T-helper 22 cell (primary cell): ENCODE measurements around the gene KLHL18.
"Not testable (repeated sequence)": the region's sequence is repeated elsewhere in the genome, so short reads cannot be mapped to it uniquely, and the experiment has no call there.

Experiments
- DNase-seq: peaks from one replicate; pipeline ENCODE4 v3.0.0-alpha.2; 2020; ENCODE audit warnings: low read depth

The KLHL18 gene

DNA sequence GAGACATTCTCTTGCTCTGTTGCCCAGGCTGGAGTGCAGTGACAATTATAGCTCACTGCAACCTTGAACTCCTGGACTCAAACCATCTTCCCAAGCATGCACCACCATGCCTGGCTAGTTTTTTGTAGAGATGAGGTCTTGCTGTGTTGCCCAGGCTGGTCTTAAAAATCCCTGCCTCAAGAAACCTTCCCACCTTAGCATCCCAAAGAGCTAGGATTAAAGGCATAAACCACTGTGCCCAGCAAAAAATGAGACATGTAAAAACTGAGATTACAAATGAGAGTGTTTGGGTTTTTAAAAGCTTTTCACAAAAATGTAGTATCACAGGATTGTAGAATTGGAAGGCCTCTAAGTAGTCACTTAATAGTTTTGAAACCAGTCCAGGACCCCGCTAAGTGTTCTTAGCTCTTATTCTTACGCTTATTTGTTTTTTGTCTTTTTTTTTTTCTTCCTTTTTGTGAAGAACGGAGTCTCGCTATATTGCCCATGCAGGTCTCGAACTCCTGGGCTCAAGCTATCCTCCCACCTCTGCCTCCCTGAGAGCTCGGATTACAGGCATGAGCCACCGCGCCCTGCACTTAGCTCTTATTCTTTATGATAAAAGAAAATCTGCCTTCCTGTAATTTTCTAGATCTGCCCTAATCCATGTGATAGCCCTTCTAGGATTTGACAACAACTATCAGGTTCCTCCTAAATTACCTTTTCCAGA is 31.5 kb downstream of the KLHL18 start:
- no peak for DNase-seq

DNA sequence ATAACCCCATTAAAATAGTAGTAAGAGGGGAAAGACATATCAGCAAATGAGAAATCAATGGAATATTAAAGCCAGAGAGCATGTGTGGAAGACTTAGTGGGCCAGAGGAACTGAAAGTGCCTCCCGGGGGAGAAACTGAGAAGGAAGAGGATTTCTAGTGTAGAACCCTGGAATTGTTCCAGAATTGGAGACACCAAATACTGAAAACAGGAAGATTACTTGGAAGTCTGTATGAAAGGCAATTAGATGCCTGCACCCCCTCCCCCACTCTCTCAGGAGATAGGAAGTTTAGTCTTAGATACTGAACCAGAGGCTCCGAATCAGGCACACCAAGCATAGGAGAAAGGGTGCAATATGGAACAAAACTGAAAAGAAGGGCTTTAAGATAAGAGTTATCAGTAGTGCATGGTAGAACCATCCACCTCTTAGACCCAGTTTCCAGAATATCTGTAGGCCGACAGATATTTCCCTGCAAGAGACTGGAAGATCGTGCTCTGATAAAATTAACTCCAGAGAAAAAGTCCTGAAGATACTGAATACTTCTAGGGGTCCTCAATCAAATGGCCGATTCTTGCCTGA is 32.4 kb downstream of the KLHL18 start:
- DNase-seq = no peak

DNA sequence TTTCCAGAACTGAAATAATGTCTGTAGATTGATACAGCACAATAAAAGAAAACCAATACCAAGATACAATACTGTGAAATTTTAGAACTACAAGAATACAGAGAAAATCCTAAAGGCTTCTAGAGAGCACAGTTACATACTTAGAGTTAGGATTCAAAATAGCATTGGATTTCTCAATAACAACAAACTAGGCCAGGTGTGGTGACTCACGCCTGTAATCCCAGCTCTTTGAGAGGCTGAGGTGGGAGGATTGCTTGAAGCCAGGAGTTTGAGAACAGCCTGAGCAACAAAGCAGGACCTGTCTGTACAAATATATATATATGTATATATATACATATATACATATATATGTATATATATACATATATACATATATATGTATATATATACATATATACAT is 33.4 kb downstream of the KLHL18 start:
- DNase-seq = not testable (repeated sequence)

DNA sequence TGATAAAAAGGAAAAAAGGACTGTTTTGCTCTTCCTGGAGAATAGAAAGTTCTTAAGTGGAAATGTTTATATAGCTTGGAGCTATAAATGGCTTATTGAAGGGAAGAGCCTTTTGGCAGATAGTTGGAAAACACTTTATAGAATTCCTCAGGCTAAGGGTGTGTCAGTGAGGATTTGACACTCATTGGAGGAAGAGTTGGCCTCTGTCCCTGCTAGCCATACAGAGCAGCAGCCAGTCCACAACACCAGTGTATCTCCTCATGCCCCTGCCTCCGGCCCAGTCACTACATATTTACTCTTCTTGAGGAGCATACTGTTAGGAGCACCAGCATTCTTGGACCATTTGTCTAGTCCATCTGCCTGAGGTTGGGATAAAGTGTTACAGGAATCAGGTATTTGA is 36.2 kb downstream of the KLHL18 start:
- no peak for DNase-seq

DNA sequence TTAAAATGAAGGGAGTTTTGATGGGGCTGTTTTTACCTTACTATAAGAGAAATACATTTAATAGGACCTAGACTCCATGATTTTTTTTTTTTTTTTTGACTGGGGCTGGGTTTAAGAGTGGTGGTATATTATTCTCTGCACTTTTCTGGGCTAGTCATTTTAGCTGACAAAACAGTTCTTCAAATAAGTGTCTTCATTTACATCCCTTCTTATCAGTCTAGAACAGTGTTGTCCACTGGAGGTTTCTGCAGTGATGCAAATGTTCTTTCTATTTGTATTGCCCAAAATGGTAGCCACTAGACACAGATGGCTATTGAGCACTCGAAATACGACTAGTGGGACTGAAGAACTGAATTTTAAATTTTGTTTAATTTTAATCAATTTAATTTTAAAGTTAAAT is 37.2 kb downstream of the KLHL18 start:
- DNase-seq = no peak

DNA sequence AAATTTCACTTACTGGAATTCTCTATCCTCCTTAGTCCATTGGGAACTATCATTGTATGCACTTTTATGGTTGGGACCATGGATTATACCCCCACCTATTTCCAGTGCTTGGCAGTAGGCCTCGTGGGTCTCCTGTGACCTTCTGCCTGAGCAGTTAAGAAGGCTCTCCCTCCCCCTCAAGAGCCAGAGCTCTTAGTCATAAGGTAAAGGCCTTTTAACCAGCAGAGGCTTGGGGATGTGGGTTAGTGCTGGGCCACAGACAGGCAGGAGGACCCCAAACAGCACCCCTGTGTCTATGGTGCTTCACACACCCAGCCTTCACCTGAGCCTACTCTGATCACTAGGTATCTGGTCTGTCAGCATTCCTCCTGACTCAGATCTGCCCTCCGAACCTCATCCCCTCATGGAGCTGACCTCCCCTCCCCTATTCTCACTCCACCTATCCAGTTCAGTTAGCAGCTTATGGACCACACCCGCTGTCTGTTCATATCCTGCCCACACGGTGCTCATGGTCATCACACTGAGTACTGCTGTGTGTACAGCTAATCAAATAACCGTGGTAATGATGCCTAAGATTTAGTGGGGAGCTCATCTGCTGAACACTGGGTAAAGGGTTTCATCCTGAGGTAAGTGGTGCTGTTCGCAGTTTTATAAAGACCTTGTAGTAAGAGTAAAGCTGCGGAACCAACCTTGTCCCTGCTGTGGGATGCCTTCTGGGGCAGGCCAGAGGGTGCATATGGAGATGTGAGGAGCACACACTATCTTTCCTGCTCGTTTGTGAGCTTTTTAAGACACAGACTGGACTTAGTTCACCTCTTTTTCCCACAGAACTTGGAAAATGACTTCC is 40.9 kb downstream of the KLHL18 start:
- DNase-seq = no peak

DNA sequence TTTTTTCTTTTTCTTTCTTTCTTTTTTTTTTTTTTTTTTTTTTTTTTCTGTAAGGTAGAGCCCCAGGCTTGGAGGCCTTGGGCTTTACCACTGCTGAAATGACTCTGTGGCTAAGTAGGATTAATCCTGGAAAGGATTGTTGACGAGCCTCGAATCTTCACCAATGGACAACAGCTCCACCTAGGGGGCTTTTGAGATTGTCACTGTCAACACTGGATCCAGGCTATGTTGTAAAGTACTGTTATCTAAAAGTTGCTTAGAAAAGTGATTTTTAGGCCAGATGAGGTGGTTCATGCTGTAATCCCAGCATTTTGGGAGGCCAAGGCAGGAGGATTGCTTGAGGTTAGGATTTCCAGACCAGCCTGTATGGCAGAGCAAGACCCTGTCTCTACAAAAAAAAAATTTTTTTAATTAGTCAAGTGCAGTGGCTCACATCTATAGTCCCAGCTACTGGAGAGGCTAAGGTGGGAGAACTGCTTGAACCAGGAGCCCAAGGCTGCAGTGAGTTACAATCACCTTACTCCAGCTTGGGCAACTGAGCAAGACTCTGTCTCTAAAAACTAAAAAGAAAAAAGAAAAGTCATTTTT is 41.6 kb downstream of the KLHL18 start:
- no peak for DNase-seq

DNA sequence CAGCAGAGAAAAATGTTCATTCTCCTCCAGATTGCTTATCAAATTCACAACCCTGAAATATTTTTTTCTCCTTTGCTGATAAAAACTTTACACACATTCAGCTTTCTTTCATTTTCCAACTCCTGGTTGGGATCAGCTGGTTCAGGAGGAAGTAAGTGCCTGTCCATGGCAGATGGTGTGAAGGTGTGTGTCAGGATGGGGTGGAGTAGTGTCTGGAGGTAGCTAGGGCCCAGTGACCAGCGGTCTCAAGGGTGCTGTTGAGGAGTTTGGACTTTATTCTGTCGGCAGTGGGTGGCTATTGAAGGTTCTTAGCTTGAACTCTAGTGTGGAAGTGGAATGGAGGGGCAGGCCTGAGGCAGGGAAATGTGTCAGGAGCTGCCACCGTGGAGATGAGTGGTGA is 51.2 kb downstream of the KLHL18 start:
- DNase-seq = no peak

DNA sequence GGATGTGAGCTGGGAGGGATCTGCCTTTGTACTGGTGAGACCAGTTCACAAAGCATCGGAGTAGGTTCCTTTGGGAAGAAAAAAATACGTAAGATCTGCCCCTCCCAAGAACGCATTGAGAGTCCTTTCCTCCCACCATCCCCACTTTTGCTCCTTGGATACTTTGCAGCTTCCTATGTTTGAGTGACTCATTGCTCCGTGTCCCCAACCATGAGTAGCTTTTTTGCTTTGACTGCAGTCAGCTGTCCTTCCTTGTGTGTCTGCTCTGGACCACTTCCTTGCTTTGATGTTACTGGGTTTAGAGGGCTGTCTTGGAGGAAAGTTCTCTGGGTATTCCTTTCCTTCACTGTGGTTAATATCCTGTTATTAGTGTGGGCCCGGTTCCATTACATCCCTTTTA is 54.9 kb downstream of the KLHL18 start:
- DNase-seq = no peak

DNA sequence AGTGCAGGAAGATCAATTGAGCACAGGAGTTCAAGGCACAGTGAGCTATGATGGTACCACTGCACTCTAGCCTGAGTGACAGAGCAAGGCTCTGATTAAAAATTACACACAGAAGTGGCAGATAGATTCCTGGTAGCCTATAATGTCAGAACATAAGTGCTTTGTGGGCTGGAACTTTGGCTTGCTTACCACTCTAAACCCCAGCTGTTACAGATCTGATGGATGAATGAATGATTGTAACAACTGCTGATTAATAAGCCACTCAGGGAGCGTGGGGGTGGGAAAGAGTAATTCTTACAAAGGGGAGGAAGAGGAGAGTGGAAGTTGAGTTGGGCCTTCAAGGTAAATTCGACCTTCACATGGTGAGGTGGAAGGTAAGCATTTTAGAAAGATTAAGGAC is 57.2 kb downstream of the KLHL18 start:
- DNase-seq = no peak

DNA sequence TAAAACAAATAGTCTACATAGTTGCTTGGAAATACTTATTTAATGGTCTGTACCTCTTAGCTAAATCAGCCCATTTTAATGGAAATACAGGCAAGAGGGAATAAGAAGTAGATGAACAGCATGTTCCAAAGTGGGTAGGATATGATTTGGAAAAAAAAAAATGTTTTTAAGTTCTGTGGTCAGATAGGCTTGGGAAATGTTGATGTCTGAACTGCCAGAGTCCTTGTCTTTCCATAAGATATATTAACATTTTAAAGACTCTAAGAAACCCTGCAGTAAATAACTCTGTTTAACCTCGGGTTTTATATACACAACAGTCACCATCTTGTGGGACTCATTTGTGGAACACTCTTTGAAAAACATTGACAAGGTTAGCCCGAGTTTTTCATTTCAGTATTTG is 58.1 kb downstream of the KLHL18 start:
- no peak for DNase-seq

DNA sequence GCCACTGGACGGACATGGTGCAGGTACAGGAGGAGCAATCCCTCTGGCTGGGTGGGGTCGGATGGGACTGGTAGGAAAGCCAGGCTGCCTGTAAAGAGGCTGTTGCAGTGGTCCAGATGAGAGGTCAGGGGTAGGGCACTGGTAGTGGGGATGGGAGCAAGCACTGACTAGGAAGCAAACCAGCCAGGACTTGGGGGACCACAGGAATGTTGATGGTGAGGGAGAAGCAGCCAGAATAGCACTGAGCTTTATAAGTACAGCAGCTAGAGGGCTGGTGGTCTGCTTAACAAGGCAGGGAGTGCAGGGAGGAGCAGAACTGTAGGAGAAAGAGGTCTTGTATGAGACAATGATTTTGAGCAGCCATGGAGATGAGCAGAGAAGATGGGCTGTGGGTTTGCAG is 59.4 kb downstream of the KLHL18 start:
- no peak for DNase-seq

DNA sequence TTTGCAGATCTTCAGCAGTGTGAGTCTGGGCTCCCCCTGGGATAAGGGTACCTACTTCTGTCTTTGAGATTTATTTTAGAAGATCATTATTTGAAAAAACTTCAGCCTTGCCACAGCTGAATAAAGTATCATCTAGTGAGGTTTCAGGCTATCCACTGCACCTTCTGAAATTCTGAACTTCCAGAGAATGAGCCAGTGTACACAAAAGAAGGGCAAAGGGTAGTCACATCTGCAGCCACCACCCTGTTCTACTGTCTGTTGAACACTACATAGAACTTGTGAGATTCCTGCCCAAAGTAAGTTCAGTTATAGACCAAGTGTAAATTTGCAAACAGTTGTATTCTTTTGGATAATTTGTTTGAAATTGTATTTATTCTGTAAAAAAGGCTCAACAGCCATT is 60.1 kb downstream of the KLHL18 start:
- DNase-seq = no peak

DNA sequence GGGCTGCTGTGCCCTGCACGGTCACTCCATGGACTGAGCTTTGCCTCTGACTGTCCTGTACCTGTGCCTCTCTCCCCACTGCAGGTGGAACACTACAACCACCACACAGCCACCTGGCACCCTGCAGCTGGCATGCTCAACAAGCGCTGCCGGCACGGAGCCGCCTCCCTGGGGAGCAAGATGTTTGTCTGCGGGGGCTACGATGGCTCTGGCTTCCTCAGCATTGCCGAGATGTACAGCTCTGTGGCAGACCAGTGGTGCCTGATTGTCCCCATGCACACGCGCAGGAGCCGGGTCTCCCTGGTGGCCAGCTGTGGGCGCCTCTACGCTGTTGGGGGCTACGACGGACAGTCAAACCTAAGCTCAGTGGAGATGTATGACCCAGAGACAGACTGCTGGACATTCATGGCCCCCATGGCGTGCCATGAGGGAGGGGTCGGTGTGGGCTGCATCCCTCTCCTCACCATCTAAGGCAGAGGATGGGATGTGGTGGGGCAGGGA is 60.8 kb downstream of the KLHL18 start:
- no peak for DNase-seq

DNA sequence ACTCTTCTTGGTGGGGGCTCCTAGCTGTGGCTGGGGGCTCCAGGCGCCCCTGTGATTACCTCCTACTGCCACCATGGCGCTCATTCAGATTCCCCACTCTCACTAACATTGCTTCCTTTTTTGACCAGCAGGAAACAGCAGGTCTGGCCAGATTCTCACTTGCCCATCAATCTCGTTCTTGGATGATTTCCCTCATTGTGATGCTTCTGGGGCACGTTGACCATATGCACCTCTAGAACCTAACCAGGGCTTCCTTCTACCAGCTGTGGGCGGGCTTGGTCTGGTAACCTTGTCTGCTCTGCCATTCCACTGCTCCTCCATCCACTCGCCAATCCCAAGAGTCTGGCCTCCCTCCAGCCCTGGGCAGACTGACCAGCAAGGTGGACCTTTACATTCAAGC is 62.2 kb downstream of the KLHL18 start:
- DNase-seq = no peak

DNA sequence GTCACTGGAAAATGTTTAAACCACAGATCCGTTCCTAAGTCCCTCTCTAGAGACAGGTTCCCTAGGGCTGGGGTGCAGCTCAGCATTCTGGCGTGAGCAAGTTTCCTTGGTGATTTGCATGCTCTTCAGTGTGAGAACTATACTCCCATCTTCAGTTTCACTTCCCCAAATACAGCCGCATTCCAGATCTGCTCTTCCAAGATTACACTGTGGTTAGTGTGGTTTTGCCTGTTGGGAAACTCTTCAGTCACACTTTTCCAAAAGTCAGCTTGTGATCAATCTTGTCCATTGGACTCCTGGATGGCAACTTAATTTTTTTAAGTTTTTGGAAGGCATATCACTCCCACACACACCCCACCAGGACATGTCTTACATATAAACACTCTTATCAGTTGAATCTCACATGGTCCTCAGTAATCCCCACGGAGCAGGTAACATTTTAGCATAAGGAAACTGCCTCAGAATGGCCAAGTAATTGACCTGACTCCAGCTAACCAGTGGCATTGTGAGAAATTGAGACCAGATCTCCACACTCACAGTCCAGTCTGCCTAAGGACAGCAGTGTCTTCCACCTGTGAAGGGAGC is 64.6 kb downstream of the KLHL18 start:
- DNase-seq = no peak

DNA sequence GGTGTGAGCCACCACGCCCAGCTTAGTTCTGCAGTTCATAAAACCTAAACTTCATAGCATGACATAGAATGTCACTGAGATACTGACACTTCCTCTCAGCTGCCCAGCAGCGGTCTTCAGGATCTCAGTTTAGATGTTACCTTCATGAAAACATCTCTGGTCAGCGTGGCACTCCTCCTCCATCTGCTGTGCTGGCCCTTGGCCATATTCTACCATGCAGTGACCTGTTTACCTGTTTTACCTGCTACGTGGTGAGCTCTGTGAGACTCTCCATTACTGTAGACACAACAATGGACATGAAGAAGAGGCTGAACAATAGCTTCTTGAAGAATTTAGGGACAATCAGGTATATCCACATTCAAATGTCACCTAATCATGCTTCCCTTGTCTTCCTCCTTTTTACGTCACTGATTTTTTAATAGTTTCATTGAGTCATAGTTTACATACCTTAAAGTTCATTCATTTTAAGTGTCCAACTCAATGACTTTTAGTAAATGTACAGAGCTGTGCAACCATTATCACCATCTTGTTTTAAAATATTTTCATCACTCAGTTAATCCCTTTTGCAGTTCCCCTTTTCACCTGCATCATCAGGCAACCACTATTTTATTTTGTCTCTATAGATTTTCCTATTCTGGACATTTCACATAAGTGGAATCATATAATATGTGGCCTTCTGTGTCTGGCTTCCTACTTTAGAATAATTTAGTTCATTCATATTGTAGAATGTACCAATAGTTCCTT is 65.8 kb downstream of the KLHL18 start:
- DNase-seq = no peak

DNA sequence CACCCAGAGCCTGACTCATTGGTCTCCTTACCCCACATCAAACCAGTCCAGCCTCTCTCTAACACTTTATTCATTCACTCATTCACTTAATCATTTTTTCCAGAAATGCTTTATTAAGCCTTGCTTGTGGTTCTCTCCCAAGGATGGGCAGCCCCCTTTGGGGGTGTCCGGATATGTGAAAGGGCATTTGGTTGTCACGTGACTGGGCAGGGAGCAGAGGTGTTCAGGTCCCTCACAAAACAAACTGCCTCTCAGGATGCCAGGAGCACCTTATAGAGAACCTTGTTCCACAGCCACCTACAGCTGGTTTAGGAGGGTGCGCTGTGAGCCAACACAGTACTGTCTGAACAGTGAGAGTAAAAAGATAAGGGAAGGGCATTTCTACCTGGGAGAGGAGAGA is 72.3 kb downstream of the KLHL18 start:
- DNase-seq = no peak

DNA sequence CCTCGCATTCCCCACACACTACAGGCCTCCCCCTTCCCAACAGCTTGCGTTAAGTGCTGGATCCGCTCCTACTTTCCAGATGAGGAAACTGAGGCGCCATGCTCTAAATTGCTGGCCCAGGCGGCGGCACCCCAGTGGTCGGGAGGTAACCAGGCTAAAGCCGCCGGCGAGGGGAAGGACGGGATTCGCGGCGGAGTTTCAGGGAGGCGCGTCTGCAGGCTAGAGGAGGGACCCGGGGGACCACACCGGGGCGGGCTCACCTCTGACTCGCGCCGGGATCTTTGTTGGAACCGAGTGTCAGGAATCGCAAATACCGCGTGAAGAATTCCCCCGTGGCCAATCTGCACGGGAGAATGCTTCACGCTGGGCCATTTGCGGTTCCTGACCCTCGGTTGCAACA is 73.5 kb downstream of the KLHL18 start:
- DNase-seq = no peak

DNA sequence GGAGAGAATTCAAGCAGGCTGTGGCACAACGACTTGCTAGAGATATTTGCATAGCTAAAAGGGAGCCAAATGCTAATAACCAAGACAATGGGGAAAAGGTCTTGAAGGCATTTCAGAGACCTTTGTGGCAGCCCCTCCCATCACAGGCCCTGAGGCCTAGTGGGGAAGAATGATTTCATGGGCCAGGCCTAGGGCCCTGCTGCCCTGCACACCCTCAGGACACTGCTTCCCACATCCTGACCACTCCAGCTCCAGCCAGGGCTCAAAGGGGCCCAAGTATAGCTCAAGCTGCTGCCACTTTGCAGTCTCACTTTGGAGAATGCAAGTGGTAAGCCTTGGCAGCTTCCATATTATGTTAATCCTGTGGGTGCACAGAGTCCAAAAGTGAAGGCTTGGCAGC is 76.6 kb downstream of the KLHL18 start:
- no peak for DNase-seq

DNA sequence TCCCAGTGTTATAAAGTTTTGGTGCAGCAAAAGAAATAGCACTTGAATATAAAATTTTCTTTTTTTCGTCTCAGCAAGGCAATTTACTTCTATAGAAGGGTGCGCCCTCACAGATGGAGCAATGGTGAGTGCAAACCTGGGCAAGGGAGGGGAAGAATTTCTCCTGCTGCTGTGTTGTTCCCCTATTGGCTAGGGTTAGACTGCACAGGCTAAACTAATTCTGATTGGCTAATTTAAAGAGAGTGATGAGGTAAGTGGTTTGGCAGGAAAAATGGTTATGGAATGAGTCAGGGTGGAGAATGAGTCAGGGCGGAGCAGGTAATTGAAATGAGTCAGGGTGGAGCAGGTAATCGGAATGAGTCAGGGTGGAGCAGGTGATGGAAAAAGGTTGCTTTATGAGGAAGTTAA is 77.4 kb downstream of the KLHL18 start:
- not testable (repeated sequence) for DNase-seq

DNA sequence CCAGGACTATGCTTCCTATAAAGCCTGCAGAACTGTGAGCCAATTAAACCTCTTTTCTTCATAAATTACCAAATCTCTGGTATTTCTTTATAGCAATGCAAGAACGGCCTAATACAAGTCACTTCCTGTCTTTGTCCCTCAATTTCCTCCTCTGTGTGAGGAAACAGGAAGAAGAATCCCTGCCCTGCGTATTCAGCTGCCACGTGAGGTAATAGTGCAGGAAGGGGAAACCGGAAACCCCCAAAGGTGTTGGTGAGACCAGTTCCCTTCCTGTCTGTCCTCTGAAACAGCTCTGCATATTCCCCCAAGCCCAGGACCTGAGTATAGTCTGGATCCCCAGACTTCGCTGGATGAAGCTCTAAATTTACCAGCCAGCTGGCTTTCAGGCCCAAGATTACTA is 80.0 kb downstream of the KLHL18 start:
- no peak for DNase-seq
